NCI-H2196 treated with DMSO at 0.1 percent for 48 hours (cell line): ENCODE measurements around the gene DAAM1.

Source experiments
- DNase-seq: peaks from one replicate; lab custom pipeline; 2025; ENCODE audit not compliant: unreplicated experiment; lab: John Stamatoyannopoulos, UW

DAAM1 gene

DNA sequence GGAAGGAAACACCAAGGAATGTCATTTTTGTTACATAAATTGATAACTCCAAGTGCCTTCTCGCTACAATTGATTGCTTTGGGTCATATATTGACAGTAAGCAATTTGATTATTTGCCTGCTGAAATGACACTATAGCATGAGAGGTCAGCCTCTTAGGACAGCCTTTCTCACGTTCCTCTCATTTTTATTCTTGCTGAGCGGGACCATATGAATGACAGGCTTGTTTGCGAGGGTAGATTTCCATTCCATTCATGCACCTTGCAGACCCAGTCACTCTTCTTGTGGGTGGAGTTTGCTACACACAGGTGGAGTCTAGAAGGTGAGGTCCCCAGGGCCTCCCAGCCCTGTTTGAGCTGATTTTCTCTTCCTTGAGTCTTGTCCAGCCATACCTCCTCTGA is 27.3 kb downstream of the DAAM1 start:
- DNase-seq: no peak

- no peak for DNase-seq
These were observed 28.5 kb downstream of the DAAM1 start for GRCh38 chr14:59217011-59217410.

DNA sequence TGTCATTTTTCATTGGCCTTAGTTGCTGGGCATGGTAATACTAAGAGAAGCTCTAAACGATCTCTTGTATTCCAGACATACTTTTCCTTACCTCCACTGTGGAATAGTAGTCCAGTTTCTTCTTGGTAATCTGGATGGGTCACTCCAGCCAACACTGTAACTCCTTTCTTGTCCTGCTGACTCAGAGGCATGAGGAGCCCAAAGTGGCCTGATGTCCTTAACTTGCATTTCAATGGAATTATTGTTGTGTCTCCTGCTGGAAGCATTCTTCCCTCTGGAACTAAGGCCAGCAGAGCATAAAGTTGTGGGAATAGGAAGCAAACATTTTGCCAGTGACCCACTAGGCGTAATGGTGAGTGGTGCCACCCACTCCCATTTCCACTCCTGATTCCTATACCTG is 33.1 kb downstream of the DAAM1 start:
- DNase-seq: no peak

DNA sequence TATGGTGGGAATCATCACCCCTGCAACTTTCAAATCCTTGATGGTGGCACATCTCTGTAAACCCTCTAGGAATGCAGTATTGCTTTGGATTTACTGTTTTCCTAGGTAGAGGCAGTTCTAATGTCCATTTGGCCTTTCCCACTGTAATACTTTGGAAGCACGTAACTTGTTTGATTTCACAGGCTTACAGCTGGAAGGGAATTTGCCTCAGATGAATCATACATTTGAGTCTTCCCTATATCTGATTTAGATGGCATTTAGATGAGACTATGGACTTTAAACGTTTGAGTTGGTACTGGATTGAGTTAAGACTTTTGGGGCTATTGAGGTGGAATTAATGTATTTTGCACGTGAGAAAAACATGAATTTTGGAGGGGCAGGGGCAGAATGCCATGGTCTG is 35.9 kb downstream of the DAAM1 start:
- DNase-seq: no peak

DNA sequence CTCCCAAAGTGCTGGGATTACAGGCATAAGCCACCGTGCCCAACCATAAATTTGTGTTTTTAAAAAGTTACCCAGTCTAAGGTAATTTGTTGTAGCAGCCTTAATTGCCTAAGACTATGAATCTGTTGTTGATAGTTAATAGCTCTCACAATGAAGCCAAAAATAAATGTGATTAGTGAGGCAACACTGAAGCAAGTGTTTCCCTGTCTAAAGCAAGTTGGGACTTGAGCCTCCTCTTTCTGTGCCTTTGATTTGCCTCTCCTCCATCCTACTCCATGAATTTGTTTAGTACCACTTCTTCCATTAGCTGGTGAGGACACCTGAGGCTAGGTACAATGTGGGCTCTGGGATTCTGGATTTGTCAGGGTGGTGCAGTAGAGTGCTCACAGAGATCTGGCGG is 36.8 kb downstream of the DAAM1 start:
- DNase-seq: no peak

- no peak for DNase-seq
These were observed 40.0 kb downstream of the DAAM1 start for GRCh38 chr14:59228421-59228820.

DNA sequence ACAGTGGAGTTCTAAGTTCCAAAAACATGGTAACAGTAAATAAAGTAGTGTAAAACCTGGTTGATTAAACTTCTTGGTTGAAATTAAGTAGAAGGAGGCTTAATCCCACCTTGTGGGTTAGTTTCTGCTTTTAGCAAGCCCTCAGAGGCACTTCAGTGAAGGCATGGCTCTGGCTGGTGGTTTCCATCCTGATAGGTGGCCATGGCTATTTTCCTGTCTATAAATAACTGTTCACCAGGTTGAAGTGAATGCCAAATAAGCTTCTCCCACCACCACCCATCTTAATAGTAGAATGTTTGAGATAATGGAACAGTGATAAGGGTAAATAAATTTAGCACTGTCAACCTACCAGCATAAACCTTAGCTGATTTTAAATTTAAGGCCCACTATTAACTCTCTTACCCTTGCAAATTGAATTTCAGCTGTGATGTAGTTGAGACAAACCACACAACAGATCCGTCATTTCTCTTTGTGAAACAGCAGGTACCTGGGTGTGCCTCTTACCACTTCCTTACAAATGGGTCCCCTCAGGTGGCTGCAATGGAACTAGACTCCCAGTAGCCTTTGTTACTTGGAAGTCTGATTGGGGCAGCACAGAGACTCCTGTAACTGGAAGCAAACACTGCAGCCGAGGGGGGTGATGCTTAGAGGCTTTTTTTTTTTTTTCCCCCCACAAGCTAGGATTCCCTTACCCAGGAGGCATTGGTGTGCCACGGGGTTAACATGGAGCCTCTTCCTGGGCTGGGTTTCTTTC is 41.4 kb downstream of the DAAM1 start:
- DNase-seq: no peak

DNA sequence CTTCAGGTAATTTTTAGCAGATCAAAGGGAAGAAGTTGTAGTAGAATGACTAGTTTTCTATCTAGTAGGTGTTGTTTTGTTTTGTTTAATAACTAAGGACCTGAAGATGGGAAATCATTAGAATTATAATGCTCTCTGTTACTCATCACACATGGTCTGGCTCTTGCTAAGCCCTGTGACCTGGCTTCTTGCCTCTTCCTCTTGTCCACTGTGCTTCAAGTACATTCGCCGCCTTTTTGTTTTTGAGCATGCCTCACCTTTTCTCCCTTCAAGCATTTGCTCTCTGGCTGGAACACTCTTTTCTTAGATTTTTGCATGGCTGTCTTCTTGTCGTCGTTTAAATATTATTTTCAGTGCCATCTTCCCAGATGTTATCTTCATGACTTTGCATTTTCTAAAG is 47.7 kb downstream of the DAAM1 start:
- DNase-seq: no peak

- no peak for DNase-seq
These were observed 49.7 kb downstream of the DAAM1 start for GRCh38 chr14:59238216-59238615.

DNA sequence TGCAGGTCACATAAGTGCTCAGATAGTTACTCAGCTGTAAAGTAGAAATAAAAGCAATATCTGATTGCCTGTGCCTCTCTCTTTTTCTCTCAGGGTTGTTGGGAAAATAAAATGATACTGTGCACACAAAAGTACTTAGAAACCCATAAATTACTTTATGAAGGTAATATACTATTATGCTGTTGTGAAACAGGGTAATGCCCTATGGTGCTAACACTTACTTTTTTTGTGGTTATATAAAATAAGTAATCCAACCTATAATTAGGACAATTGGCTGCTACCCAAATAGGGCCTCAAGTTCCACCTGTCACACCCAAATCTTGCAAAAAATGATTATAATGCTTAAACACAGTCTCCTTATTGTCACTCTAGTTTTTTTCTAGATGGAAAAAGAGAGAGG is 50.6 kb downstream of the DAAM1 start:
- DNase-seq: no peak

GRCh38 chr14:59240356-59240755 is 51.9 kb downstream of the DAAM1 start:
- no peak for DNase-seq

- DNase-seq: no peak
These were observed 52.7 kb downstream of the DAAM1 start for GRCh38 chr14:59241121-59241520.

- no peak for DNase-seq
These were observed 54.7 kb downstream of the DAAM1 start for GRCh38 chr14:59243174-59243573.

- DNase-seq: no peak
These were observed 56.1 kb downstream of the DAAM1 start for GRCh38 chr14:59244581-59244980.

- DNase-seq: no peak
These were observed 57.4 kb downstream of the DAAM1 start for GRCh38 chr14:59245809-59246295.

DNA sequence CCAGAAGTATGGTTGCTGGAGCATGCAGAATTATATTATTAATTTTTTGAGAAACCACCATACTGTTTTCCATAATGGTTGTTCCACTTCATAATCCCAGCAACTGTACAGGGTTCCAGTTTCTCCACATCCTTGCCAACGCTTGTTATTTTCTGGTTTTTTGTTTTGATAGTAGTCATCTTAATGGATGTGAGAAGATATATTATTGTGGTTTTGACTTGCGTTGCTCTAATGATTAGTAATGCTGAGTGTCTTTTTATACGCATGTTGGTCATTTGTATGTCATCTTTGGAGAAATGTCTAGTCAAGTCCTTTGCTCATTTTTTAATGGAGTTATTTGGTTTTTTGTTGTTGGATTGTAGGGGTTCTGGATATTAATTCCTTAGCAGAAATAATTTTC is 58.1 kb downstream of the DAAM1 start:
- DNase-seq: no peak

- DNase-seq: no peak
These were observed 59.5 kb downstream of the DAAM1 start for GRCh38 chr14:59247801-59248584.

DNA sequence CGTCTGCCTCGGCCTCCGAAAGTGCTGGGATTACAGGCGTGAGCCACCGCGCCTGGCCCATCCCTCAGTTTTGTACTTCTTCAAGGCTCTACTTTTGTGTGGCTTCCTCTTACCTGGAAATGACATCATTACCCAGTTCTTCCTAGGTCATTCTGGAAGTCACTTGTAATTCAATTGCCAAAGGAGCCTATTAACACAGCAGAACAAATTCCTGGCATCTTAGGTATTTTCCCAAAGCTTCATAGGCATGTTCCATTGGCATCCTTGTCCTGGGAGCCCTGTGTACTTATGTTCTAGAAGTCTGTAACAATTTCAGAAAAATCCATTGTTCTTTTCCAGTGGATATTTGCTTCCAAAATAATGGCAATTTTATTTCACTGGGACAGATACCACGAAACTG is 60.6 kb downstream of the DAAM1 start:
- no peak for DNase-seq

GRCh38 chr14:59251811-59252771 is 63.6 kb downstream of the DAAM1 start:
- no peak for DNase-seq

DNA sequence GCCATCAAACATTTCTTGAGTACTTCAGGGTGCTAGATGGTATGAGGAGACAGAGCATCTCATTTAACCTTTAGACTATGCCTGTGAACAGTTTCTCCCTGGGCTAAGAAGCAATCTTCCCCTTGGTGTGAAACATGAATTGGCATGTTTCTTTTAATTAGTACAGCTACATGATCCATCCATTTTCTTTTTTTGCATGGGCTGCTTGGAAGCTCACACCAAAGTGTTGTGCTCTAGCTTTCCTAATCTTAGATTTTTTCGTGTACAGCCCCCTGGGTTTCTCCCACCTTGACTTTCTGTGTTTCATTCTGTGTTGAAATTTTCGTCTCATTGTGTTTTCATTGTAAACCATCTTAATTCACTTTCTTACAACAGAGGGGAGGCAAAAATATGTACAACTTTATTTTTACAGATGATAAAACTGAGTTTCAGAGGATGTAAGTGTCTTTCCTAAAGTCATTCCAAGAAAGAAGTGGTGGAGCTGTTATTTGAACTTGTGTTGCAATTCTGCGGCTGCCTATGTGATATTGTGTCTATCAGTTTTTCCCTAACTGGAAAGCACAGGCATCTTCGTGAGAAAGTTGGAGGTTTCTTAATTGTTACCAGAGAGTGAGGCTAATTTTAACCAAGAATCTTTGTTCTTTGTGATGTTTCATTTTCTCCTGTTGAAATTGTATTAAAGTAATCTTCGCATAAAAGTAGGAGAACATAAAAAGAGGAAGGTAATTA is 64.5 kb downstream of the DAAM1 start:
- DNase-seq: no peak

- DNase-seq: no peak
These were observed 65.1 kb downstream of the DAAM1 start for GRCh38 chr14:59253527-59253926.
